ENCODE data around the gene MITF.
A peak's percentile ranks its signal among the peaks of the same experiment; 100 is the strongest.

The MITF gene

DNA sequence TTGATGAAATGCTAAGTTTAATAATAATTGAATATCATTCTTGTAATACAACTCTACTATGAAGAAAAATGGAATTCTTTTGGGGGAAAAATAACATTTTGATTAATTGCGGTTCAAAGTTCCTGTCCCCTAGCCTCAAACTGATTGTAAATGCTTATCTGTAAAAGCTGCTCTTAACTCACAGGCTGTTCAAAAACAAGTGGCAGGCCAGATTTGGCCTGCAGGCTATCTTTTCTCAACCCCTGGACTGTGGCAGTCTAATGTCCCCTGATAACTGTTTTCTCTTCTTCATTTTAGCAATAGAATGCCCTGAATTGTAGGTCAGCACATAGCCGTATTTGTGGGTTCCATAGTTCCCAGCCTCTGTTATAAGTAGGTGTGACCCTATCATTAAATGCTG is 236.8 kb downstream of the MITF start:
- DNase-seq = no peak

DNA sequence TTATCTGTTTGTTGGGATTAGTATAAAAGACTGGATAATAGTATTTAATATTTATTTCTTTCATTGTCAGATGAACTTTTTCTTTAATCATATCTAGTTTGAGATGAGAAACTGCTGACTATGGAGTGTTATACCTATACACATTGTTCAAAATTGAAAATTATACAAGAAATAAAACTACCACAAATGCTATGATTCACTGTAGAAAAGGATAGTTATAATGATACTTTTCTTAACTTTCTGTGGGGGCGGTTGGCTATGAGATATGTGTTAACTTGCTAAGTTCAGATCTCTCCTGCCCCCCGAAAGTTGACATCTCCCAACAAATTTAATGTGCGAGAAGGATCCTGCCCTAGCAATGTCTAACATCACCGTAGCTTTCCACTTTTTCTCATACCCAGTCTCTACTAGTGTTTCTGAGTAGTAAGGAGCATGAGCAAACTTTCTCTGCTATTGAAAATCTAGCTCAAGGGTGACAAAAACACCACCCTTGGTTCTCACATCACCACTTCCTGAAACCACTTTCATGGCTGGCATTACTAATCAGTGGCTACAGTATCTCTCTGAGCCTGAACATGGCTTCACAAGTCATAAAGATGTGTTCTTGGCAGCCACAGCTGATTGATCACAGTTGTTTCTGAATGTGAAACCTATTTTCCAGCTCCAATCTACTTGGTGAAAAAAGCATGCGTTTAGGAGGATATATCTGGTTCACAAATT is 244.4 kb downstream of the MITF start:
- DNase-seq = no peak

DNA sequence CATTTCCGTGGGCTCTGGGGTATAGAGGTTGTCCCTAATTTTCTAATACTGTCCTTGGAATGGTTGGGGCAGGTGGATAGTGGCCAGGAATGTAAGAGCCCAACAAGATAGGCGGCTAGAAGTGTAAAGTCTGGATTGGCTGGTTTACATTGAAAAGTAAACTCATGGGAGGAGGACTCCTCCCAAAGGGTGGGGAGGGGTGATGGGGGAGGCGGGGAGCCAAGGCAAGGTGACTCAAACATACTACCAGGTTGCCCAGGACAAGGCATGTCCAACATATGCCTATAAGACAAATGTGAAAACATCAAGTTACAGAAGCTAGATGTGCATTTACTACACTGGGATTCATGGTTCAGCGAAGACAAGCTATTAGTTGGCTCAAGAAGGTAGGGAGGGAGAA is 246.0 kb downstream of the MITF start:
- no peak for DNase-seq

DNA sequence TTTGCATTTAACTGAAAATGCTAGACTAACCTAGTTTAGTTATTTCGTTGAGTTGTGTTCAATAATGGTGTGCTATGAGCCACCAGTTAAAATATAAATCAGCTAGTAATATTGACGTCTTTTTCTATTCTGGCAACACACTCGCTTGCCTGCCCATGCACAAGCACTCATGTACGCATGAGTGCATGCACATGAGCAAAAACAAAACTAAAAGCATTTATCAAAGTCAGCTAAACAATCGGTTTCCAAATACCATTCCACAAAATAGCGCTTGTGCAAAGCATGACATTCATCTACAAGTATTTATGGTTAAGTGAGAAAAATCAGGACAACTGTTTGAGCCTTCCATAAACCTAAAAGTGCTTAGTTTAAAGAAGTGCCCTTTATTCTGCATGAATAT is 247.2 kb downstream of the MITF start:
- no peak for DNase-seq

DNA sequence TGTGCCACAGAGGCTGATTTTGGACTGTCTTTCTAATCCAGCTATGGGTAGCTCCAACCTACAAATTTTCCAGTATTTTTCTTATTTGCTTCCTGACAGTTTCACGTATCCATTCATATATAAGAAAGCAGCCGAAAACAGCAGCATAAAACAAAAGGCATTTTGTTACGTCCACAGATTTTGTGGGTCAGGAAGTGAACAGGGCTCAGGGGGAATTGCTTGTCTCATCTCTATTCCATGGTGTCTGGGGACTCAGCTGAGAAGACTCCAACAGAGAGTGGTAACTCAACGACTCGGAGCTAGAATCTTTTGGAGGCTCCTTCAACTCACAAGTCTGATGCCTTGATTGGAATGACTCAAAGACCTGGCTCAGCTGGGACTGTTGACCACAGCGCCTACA is 248.6 kb downstream of the MITF start:
- DNase-seq = no peak

DNA sequence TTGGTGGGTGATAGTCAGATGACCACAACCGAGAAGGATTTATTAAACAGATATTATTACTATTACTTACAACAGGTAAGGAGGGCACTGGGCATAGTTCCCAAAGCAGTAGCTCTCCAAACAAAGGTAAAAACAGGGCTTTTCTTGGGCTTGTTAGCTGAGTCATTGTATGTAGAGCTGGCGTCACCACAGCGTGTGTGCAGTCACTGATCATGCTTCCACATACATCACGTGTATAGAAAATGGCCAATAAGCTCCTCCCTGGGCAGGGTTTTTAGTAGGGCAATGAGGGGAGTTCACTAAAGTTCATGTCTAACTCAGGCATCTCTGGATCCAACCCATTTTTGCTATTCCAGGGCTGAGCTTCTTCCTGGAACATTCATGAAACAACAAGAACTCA is 254.5 kb downstream of the MITF start:
- no peak for DNase-seq

DNA sequence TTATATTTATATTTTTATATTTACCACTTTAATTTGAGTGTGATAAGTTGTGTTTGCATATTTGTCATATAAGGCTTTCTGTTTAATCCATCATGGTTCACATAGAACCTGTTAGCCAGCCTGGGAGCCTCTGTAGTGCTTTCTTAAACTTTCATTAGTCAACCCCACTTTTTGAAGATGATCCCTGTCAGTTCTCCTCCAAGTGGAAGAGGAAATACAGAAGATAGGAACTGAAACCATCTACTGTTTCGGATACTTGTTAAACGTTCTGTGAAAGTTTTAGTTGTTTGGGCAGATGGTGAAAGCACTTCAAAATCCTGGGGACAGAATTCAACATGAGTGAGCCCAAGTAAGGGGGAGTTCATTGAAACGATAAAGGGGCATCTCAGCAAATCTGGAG is 255.7 kb downstream of the MITF start:
- no peak for DNase-seq

DNA sequence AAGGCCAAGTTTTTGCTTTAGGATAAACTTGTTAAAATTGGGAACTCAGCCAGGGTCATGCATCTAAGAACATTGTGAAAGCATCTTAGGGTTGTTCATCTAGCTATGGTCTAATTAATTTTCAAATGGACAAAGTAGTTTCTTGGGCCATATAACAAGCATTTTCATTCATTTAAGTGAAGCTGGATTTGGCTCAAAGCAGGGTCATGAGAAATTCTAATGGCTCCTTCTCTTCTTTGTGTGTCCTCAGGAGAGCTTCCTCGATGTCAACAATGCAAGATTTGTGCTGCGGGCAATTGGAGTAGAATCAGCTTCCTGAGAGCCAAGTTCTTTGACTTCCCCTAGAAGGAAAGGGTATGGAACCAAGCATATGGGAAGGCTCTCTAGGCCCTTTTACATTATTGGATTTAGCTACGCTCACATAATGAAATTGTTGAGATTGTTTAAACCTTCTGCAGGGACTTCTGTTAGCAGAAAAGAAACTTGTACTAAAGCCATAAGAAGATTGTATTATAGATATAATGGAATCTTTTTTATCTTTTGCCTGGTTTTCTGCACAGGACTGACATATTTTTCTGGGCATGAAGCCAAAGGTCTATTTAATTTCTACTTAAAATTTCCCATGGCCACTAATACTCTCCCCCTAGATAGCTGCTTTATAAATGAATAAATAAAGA is 258.5 kb downstream of the MITF start:
- DNase-seq = peak; percentile 12

DNA sequence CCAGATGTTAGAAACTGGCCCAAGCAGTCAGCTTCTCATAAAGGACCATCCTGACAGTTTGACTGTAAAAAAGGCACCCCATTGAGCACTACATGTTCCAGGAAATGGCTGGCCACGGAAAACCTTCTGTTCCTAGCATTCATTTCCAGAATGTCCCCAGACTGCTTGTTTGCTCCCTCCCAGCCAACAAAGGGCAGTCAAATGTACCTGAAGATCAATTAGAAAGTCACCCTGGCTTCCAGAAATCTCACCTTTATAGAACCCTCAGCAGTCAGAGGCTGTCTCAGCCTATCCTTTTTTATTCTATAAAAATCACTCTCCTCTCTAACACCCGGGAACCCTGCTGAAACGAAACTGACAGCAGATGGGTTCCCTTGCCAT is 259.5 kb downstream of the MITF start:
- no peak for DNase-seq

DNA sequence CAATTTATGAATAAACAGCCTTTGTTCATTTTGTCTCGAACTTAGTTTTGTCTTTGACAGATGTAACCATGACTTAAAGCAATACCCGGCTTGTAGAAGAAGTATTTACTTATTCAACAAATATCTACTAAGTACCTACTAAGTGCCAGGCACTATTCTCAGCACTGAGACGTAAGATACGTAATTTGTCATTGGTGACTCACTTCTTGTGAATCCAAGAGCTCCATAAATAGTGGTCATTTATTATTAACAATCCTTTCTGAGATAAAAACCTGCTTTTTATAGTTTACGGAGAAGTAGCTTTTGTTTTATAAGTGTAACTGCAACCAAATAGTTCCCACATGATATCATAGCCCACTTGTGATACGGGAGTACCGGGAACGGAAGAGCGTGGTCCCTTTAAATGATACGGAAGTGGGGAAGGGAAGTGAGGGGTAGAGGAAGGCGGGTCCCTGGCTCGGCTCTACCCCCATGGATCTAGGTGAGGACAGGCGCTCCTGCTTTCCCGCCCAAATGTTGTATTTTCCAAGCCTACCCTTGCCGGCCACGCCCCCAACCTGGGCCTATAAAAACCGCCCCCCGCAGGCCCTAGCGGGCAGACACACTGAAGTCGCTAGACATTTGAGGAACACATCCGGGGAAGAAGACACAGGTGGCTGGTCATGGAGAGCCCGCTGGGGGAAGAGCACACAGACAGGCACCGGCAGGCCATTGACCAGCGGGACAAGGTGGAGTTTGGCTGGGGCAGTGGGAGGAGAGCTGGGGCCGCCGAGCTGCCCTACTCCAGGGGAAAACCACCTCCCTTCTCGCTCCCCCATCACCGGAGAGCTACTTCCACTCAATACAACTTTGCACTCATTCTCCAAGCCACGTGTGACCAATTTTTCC is 260.1 kb downstream of the MITF start, which contains the start of gene SAMMSON:
Gene SAMMSON, plus strand, starts transcription at position 594 of the 888 bp plus-strand sequence.
- DNase-seq = peak; percentile 58

DNA sequence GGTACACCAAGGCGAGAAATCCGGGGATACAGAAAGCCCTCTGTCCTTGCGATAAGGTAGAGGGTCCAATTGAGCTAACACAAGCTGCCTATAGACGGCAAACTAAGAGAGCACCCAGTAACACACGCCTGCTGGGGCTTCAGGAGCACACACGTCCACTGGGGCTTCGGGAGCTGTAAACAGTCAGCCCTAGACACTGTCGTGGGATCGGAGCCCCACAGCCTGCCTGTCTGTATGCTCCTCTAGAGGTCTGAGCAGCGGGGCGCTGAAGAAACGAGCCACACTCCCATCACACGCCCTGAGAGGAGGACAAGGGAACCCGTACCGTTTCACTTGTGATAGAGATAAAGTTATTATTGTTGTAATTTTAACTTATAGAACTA is 260.8 kb downstream of the MITF start:
- DNase-seq = no peak

DNA sequence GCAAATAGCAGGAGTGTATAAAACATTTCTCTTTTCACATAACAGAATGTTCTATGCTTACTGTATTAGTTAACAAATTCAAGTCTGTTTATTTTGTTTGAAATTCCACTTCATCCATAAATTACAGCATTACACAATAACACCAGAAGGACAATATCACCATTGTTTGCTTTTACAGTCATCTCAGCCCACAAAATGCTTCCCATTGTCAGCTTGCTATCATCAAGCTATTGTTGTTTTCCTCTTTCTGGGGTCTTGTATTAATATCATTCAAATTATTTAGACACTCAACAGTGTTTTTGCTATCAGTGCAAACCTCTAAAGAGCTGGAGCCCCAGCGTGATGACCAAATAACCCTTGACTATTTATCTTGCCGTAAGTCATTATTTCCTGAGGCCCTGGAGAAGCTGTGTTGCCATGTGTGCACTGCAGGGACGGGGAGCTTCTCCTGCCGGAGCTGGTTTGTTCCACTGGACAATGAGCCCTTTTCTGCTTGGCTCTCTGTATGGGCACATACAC is 261.4 kb downstream of the MITF start:
- no peak for DNase-seq

DNA sequence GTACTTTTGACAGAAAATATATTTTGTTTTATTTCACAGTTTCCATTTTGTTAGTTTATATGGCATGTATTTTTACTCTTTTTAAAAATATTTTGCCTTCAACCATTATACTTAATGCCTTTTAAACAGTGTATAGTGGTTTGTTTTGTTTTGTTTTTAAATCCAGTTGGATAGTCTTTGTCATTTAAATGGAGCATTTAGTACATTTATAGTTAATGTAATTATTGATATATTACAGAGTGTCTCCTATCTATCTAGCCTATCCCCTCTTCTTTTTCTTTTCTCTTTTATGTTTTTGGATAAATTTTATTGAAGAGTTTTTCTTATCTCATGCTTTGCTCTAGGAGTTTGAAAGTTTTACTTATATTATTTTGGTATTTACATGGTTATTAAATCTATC is 263.9 kb downstream of the MITF start:
- no peak for DNase-seq

DNA sequence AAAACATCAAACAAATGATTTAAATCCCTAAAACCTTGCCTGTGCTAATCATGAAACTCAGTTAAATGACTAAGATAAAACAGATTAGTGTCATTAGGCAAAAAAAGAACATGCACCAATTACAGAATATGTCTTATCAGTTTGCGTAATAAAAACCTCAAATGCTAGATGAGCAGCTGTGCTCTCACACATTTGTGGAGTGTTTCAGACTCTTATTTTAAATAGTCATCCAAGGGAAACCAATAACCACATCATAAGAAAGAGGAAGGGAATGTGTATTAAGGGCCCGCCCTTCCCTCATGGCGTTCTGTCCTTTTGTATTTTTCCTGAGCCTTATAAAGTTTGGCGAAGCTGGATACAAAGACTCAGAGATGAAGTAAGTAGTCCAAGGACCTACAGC is 266.8 kb downstream of the MITF start:
- no peak for DNase-seq

DNA sequence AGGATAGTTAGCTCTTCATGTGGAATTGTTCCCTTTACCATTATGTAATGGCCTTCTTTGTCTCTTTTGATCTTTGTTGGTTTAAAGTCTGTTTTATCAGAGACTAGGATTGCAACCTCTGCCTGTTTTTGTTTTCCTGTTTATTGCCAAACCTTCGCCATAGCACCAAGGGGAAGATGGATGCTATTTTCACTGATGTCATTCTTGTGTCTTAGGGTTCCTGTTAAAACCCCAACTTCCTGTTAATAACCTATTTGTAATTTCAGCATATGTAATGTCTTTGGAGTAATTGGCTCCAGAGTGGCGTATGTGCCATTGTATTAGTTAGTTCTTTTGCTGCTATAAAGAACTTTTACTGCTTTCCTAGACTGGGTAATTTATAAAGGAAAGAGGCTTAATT is 271.1 kb downstream of the MITF start:
- no peak for DNase-seq

DNA sequence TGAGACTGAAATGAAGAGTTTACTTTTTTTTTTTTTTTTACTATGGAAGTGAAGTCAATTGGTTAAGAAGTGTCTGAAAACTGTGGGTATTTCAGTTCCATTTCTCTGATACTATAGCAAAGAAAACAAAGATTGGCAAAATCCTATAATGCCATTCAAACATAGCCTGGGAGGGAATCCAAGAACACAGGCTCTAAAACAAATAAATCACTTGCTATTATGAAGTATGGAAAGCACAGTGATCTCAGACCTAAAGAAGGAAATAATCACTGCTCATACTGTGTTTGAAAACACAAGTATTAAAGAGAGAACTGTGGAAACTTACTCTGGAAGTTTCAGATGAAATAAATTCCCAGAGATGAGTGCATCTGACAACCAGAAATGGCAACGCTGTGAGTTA is 272.3 kb downstream of the MITF start:
- DNase-seq = peak; percentile 34

Data from fibroblast of skin of back (primary cell).